AG09309 (cell line): ENCODE data around the gene MKI67.

Experiments
- DNase-seq: peaks from one replicate; pipeline ENCODE4 v3.0.0-alpha.2; 2010; ENCODE audit warnings: low read depth
- H3K4me3 ChIP-seq: 2 replicates; pipeline ENCODE4 v1.5.1; 2011; ENCODE audit warnings: mild to moderate bottlenecking, low read depth, low read length, moderate library complexity; ENCODE audit not compliant: control insufficient read depth
- TF ChIP-seq, protein P1 (sequence below): IDR thresholded peaks from 2 replicates; pipeline ENCODE4 v1.5.1; 2011; ENCODE audit warnings: mild to moderate bottlenecking, low read depth, low read length, inconsistent platforms; ENCODE audit not compliant: insufficient read depth, control insufficient read depth; ENCODE audit errors: missing control alignments

MKI67 gene

GRCh38 chr10:128064108-128064969, 61.9 kb downstream of the MKI67 start:
- peak; percentile 64 for DNase-seq
- H3K4me3 ChIP-seq, result no peak overlapping the region
- TF ChIP-seq, protein P1, sequence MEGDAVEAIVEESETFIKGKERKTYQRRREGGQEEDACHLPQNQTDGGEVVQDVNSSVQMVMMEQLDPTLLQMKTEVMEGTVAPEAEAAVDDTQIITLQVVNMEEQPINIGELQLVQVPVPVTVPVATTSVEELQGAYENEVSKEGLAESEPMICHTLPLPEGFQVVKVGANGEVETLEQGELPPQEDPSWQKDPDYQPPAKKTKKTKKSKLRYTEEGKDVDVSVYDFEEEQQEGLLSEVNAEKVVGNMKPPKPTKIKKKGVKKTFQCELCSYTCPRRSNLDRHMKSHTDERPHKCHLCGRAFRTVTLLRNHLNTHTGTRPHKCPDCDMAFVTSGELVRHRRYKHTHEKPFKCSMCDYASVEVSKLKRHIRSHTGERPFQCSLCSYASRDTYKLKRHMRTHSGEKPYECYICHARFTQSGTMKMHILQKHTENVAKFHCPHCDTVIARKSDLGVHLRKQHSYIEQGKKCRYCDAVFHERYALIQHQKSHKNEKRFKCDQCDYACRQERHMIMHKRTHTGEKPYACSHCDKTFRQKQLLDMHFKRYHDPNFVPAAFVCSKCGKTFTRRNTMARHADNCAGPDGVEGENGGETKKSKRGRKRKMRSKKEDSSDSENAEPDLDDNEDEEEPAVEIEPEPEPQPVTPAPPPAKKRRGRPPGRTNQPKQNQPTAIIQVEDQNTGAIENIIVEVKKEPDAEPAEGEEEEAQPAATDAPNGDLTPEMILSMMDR, result no peak

DNA sequence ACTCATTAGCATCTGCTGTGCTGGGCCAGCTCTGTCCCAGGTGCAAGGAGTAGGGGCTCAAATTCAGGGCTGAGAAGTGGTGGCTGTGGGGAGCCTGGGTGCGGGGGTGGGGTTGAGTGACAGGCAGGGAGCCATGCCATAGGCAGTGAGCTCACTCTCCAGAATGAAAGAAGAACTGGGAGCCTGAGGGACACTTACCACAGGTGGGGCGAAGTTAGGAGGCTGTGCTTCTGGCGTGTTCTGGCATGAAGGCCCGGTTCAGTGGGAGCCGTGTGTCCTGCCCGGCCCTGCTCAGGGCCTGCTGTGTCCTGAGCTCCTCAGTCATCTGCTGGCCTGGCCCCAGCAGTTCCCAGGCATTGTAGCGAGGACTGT, 62.5 kb downstream of the MKI67 start:
- no peak for DNase-seq
- TF ChIP-seq, protein P1, result no peak
- H3K4me3 ChIP-seq, result no peak overlapping the region

DNA sequence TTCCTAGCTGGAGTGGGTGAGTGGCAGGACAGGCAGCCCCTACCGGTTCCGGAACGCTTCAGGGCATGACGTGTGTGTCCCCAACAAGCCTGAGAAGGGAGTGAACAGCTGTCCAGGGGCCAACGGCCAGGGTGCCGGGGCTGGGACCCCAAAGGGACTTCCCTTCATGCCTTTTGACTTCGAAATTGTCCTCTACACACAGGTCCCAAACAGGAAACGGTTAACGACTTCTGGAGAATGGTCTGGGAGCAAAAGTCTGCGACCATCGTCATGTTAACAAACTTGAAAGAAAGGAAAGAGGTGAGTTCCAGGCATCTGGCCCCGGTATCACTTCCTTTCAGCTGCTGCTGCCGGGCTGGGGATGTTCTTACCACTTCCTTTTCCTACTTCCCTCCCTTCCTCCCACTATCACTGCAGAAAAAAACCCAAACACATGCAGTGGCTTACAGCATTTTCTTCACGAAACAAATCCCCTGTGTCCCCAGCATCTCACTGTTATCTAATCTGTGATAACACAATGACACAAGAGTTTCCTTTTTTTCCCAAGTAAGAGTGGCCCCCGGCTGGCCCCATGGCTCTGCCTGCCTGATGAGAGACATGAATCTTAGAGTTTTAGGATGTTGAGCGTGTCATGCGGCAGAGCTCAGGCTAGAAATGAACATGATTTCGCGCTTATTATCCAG, 63.2 kb downstream of the MKI67 start:
- TF ChIP-seq, protein P1, result no peak
- no peak overlapping the region for H3K4me3 ChIP-seq
- no peak for DNase-seq

- no peak for DNase-seq
- H3K4me3 ChIP-seq, result no peak overlapping the region
- TF ChIP-seq, protein P1, result no peak
Measured at GRCh38 chr10:128062331-128062880, 63.8 kb downstream of the MKI67 start.

GRCh38 chr10:128061306-128062300, 64.6 kb downstream of the MKI67 start:
- no peak for DNase-seq
- H3K4me3 ChIP-seq, result no peak overlapping the region
- TF ChIP-seq, protein P1, result no peak
